Activated CD8-positive, alpha-beta memory T cell treated with anti-CD3 and anti-CD28 coated beads, Interleukin-2, amount 50 U/mL, for 1 hour (primary cell): ENCODE measurements around the gene IFIT2.
"Not testable (repeated sequence)": the region's sequence is repeated elsewhere in the genome, so short reads cannot be mapped to it uniquely, and the experiment has no call there.

Source experiments
- DNase-seq: peaks from one replicate; pipeline ENCODE4 v3.0.0-alpha.2; 2020; ENCODE audit errors: extremely low read depth

The IFIT2 gene

GRCh38 chr10:89307269-89307577 is 5.4 kb downstream of the IFIT2 start:
- no peak for DNase-seq

- DNase-seq = no peak
Observed at GRCh38 chr10:89308266-89308665, 6.4 kb downstream of the IFIT2 start.

- DNase-seq = no peak
Observed at GRCh38 chr10:89308736-89309135, 6.9 kb downstream of the IFIT2 start.

GRCh38 chr10:89309156-89310055 is 7.6 kb downstream of the IFIT2 start:
- no peak for DNase-seq

GRCh38 chr10:89310056-89310893 is 8.4 kb downstream of the IFIT2 start:
- DNase-seq = no peak

GRCh38 chr10:89312973-89313372 is 11.1 kb downstream of the IFIT2 start:
- DNase-seq = no peak

GRCh38 chr10:89314676-89315075 is 12.8 kb downstream of the IFIT2 start:
- DNase-seq = no peak

- not testable (repeated sequence) for DNase-seq
Observed at GRCh38 chr10:89318047-89318446, 16.2 kb downstream of the IFIT2 start.

- DNase-seq = not testable (repeated sequence)
Observed at GRCh38 chr10:89325081-89325480, 23.2 kb downstream of the IFIT2 start.

GRCh38 chr10:89325856-89326255 is 24.0 kb downstream of the IFIT2 start:
- DNase-seq = not testable (repeated sequence)

GRCh38 chr10:89327803-89328441 is 26.1 kb downstream of the IFIT2 start, which contains the start of gene IFIT3:
Gene IFIT3 (plus strand): TSS chr10:89327997. CDS start chr10:89328074, 77 bp downstream.
- no peak for DNase-seq

- DNase-seq = no peak
Observed at GRCh38 chr10:89329151-89329550, 27.3 kb downstream of the IFIT2 start.

GRCh38 chr10:89330014-89330413 is 28.2 kb downstream of the IFIT2 start:
- not testable (repeated sequence) for DNase-seq

GRCh38 chr10:89330537-89331212 is 28.8 kb downstream of the IFIT2 start:
- DNase-seq = no peak

GRCh38 chr10:89331487-89332122 is 29.8 kb downstream of the IFIT2 start:
- not testable (repeated sequence) for DNase-seq

- DNase-seq = no peak
Observed at GRCh38 chr10:89332123-89332633, 30.3 kb downstream of the IFIT2 start.

- no peak for DNase-seq
Observed at GRCh38 chr10:89335226-89335625, 33.4 kb downstream of the IFIT2 start.

- no peak for DNase-seq
Observed at GRCh38 chr10:89336241-89336640, 34.4 kb downstream of the IFIT2 start.

- no peak for DNase-seq
Observed at GRCh38 chr10:89337484-89337883, 35.6 kb downstream of the IFIT2 start.

- DNase-seq = no peak
Observed at GRCh38 chr10:89338713-89339112, 36.9 kb downstream of the IFIT2 start.

GRCh38 chr10:89339875-89340274 is 38.0 kb downstream of the IFIT2 start:
- DNase-seq = no peak
